Pericardium fibroblast (primary cell): ENCODE results near the gene SLC7A6OS. TPM values are rescaled to one million over a fixed set of nuclear protein-coding genes. Genes with fewer than 3 reads are reported as not detected.

Experiments
- total RNA-seq: library from RNA; depleted of rRNA; stranded (reverse); fragments of >200 nt; gene quantifications from 2 replicates; pipeline ENCODE4 v1.2.3, GENCODE V29; 2015

The SLC7A6OS gene
- total RNA-seq, result 5.4 and 6.2 TPM in 2 replicates

GRCh38 chr16:68310774-68311511 lies at the start of gene SLC7A6OS, which contains the start of gene PRMT7:
SLC7A6OS (minus strand) TSS chr16:68310946; CDS start chr16:68310926, 20 bp downstream.
PRMT7 (plus strand) TSS chr16:68311019; CDS start chr16:68315980, 4,961 bp downstream.

DNA sequence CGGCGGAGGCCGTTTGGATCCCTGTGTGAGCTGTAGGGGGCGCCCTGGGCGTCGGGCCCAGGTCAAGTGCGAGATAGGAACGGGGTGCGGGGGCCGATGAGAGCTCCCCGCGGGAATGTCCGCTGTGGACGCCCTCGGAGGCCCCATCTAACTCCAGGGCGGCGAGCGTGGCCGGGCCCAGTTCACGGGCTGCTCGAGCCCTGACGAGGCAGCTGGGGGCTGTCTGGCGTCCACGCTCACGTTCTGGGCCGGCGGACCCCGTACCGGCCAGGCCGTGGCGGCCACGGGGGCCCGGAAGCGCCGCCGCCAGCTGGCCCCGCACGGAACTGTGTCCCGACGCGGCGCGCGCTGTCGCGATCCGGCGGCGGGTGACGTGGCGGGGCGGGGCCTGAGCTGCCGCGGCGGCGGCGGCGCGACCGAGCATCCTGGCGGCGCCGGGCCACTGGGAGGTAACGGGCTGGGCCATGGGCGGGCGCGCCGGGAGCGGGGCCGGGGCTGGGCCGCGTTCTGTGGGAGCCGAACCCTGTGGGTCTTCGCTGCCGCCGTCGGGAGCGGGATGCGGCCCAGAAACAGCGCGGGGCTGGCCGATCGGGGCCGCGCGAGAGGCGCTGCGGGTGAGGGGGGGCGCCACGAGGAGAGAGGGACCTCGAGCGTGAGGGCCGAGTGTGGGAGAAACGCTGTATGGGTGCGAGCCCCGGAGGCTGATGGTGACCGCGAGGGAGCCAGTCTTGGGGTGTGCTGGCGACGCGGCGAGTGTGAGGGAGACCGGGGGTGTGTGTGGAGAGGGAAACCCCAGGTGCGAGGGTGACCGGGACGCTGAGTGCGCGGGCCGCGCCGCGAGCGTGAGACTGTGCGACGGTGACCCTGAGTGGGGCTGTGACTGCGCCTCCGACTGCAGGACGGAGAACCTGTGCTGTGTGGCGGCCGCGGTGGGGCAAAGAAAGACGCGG lies 46.3 kb downstream of the SLC7A6OS start, which contains the start of gene SLC7A6:
Gene SLC7A6 (plus strand): TSS at position 399 of the 950 bp plus-strand sequence. CDS start 10,201 bp downstream, outside the sequence.

Other genes starting within 250 kb of the SLC7A6OS start
- 19.1 and 22.2 TPM in 2 replicates for gene NFATC3, start 225.6 kb downstream of the SLC7A6OS start, total RNA-seq
- not detected in 2 replicates for gene ESRP2, start 74.8 kb downstream of the SLC7A6OS start, total RNA-seq
- 10.9 and 24.0 TPM in 2 replicates for gene PLA2G15, start 65.6 kb downstream of the SLC7A6OS start, total RNA-seq
- gene SLC7A6, start 46.4 kb downstream of the SLC7A6OS start, total RNA-seq, result 11.1 and 26.3 TPM in 2 replicates
- 20.5 and 22.7 TPM in 2 replicates for gene PRMT7, start 73 bp upstream of the SLC7A6OS start, total RNA-seq
- gene SMPD3, start 137.6 kb upstream of the SLC7A6OS start, total RNA-seq, result under 0.01 TPM in 1 of 2 replicates, not detected in the other
- 20.7 and 25.0 TPM in 2 replicates for gene ZFP90, start 228.3 kb upstream of the SLC7A6OS start, total RNA-seq